NCI-H345 (cell line): ENCODE data around the gene RPL38.
"Not testable (repeated sequence)": the region's sequence is repeated elsewhere in the genome, so short reads cannot be mapped to it uniquely, and the experiment has no call there.

Experiments used
- DNase-seq: peaks from one replicate; lab custom pipeline; 2025; lab: John Stamatoyannopoulos, UW

The RPL38 gene

DNA sequence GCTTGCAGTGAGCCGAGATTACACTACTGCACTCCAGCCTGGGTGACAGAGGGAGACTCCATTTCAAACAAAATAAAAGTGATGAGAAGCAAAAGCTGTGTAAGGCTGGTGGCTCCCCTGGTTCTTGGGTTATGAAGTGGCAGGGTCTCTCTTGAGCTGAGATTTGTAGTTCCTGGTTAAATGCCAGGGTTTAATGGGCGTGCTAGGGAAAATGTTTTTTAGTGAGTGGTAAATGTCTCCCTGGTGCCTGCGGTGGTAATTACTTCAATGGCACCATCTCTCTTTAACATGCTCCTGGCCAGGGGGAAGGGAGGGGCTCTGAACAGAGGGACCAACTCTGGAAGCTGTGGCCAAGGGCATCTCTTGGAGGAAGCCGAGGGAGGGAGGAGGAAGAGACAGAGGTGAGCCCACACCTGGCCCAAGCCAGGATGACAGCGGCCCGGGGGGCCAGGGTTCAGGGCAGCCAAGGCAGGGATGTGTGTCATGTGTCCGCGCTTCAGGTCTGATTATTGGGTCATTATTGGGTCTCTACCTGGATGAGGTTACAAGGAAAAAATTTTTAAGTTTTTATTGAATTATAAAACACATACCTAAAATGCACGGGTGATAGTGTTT is 17.8 kb upstream of the RPL38 start:
- no peak for DNase-seq

DNA sequence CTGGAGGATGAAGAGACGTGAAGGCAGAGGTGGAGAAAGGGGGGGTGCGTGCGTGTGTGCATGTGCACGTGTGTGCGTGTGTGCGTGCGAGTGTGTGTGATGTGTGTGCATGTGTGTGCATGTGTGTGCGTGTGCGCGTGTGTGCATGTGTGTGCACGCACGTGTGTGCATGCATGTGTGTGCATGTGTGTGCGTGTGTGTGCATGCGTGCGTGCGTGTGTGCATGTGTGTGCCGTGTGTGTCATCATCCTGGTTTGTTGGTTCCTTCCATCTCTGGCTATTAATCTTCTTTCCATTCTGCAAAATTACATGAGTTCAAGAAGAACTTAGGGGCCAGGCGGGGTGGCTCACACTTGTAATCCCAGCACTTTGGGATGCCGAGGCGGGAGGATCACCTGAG is 17.0 kb upstream of the RPL38 start:
- no peak for DNase-seq

DNA sequence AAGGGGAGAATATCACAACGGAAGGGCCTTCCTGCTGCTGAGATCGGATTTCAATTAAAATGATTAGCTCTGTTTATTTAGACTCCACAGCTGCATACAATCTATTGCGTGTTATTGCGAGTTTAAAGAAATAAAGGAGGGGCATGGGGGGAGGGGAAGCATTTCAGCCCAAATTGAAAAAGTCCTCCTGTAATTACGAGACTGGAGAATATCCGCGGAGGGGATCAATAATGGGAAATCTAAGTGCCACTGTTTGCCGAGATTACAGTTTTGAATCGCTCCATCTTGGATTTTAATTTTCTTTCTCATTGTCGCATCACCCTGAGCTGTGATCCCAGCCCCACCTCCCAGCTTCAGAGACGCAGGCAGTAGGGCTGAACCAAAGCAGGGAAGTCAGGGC is 15.7 kb upstream of the RPL38 start:
- DNase-seq = peak; percentile 42

DNA sequence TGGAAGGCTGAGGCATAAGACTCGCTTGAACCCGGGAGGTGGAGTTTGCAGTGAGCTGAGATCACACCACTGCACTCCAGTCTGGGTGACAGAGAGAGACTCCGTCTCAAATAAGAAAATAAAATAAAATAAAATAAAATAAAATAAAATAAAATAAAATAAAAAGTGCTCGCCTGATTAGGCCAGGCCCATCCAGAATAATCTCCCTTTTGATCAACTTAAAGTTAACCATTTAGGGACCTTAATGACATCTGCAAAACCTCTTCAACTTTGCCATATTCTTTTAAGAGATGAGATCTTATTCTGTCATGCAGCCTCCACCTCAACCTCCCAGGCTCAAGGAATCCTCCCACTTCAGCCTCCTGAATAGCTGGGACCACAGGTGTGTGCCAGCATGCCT is 14.8 kb upstream of the RPL38 start:
- not testable (repeated sequence) for DNase-seq

DNA sequence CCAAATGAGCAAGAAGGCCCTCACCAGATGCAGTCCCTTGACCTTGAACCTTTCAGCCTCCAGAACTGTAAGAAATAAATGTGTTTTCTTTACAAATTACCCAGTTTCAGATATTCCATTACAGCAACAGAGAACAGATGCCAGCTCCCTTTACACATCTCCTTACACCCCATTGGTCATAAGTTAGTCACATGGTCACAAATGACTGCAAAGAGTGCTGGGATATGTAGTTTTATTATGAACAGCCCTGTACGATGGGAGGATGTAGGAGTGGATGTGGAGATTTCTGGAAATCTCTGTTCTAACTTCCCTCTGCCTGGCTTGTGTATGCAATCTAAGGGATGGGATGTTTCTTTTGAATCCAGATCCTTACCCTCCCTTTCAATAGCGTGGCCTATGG is 13.3 kb upstream of the RPL38 start:
- peak; percentile 67 for DNase-seq

DNA sequence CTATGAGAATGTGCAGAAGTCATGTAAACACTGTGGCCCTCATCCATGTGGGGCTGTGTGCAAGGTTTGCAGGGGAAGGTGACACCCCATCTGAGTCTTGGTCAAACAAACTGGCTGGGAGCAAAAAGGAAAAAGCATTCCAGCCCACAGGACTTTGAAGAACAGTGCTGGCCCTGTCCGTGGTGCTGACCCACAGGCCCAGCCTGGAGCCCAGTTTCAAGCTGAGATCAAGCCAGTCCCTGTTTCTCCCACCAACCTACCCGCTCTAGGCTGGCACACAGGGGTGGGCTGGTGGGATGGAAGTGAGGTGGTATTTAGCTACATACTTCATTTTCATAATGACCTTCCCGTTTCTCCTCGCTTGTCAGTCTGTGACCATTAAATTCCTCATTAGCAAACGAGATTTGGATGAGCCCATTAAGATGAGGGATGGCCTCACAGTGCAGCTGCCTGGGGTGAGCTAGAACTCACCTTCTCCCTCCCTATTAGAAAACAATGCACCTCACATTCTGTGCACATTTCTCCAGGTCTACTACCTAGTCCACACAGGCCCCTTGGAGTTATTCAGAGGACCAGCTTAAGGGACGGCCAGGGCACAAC is 12.6 kb upstream of the RPL38 start:
- no peak for DNase-seq

DNA sequence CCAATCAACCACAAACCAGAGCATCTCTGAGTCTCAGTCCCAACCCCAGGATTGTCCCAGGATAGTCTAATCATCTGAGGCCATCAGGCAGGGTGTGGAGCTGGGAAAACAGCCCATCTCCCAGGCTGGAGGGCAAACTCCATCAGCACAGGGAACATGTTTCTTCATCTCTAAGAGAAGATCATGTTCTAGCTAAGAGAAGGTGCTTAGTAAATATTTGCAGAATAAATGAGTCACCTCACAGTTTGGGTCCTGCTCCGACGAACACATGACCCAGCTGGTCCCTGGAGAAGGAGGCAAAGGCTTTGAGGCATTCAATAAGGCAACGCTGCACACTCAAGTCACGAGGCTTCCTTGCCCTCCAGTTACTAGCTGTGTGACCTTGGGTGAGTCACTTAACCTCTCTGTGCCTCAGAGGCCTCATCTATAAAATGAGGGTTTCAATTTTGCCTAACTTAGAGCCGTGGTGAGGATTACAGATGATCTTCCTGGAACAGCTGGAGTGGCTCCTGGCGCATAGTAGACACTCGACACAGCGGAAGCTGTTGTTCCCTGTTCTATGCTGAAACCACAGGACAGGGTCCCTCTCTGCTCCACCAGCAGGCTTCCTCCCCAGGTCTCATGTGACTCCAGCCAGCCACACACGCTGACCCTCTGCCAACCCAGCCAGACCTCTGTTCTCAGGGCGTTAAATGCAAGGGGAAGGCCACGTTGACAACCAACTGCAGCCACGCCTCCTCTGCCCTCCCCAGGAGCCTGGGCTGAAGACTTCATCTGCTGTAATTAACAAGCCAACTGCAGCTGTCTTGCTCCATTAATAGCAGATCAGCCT is 10.3 kb upstream of the RPL38 start:
- peak; percentile 71 for DNase-seq

DNA sequence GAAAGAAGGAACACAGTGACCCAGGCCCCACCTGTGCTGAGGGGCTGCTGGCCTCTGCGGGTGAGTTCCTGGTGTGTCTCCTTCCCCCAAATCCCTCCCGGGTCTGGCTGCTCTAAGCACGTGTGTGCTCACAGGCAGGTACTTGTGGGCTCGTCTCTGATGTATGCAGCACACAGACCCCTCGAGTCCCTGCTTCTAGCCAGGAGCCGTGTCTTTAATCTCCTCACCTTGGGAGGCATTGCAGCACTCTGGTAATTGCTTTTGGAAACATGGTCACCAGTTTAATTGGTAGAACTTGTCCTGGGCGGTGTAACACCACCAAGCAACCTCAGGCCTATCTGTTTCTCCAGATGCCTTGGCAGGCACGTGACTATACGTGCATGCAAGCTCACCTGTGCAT is 8.8 kb upstream of the RPL38 start:
- no peak for DNase-seq

DNA sequence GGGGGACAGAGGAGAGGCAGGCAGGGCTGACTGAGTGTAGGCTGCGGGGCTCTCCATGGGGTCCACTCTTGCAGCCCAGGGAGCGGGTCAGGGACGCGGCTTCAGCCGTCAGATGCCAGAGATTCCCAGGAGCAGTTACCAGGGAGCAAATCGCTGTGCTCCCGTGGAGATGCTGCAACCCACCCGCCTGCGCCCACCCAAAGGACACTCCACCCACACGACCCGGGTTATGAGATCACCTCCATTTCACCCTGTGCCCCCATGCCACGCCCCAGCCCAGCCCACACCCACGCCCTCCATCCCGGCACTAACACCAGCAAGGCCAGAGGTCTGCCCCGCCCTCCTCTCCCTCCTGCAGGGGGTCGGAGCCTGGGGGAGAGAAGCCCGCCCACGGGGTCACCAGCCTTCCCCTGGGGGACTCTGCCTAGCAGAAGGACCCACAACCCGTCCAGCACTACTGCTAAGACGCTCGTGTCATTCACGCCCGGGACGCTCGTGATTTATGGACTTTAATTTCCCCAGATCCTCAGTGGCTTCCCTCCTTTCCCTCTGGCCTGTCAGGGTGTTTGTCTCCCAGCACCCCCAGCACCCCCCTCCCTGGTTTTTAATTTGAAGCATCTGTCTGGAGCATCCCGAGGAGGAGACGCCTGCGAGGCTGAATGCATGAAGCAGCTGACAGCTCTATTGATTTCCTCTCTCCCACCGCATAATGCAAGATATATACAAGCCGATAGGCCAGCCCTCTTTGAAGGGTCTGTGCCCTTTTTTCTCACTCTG is 6.7 kb upstream of the RPL38 start:
- peak; percentile 51 for DNase-seq

DNA sequence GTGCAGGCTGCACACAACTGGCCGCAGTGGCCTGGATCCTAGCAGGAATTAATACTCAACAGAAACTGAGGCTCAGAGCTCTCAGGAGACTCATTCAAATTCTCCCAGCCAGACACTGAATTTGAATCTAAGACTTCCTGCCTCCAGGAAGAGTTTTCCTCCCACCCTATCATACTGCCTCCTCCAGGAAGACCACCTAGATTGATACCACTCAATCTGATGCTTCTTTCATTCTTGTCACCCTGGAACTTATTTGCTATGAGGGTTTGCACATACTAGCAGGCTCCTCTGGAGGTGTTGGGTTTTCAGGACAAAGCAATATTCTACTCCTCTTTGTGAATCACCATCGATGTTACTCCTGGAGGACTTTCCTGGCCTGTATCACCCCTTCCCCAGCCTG is 5.7 kb upstream of the RPL38 start:
- DNase-seq = no peak

DNA sequence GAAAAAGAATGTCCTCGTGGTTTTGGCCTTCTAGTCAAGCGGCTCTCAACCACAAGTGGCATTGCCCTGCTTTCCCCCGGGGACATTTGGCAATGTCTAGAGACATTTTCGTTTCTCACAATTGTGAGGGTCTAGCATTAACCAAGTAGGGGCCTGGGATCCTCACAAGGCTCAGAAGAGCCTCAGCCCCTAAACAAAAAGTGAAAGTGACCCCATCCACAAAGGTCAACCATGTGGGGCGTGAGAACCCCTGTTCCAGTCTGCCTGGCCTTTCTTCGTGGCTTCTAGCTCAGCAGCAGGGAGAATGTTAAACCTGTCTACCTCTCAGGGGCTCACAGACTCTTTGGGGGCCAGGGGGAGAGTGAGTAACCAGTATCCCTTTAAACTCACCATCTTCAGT is 4.8 kb upstream of the RPL38 start:
- no peak for DNase-seq

DNA sequence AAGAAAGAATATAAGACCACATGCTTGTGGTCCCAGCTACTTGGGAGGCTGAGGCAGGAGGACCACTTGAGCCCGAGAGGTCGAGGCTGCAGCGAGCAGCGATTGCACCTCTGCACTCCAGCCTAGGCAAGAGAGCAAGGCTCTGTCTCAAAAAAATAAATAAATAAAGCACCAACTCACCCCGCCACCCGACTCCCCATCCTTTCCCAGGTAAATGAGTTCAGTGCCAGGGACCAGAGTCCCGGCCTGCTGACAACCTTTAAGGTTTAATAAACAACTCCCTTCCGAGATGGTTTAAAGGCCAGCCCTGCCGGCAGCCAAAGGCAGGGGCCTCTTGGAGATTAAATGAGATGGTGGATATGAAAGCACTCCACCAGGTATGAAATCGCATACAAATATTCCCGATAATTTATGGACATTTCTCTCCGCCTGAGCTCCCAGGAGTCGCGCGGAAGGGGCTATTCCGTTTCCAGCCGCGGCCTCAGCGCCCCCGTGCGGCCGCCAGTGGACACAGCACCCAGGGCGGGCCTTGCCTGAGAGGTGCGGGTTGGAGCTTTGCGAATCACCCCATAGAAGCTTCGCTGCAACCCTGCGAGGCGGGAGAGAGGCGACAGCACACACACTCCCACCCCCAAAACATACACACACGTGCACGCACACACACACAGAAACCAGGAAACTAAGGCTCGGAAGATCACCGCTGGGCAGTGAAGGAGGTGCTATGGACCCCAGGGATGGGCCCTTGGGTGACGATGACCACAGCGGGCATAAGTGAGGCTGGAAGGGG is 4.0 kb upstream of the RPL38 start:
- no peak for DNase-seq

DNA sequence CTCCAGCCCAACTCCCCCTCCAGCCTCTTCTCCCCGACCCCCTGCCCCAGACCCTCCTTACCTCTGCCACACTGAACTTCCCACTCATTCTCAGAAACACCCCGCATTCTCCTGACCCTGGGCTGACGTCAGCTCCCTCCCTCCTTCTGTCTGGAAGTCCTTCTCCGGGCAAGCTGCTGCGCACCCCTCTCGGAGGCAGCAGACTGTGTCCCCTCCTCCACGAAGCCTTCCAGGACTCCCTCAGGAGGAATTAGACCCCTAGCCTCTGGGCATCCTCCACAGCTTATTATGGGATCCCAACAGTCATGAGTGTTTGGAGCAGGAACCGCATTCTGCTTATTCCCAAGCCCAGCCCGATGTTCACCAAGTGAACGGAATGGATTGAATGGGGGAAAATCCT is 3.4 kb upstream of the RPL38 start:
- no peak for DNase-seq

DNA sequence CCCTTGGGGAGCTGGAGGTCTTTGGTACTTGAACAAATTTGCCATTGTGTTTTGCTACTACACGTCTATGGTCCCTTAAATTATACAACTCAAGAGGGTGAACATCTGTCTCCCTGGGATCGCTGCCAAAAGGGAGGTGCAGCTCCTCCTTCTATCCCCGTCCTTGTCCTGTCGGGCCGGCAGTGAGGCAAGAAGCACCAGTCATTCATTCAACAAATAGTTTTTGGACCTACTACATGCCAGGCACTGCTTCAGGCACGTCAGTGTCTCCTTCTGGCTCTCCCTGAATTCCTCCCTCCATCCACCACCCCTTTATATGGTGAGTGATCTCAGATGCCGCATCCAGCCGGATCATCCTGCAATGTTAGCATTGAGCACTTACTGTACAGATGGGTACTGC is 2.2 kb upstream of the RPL38 start:
- peak; percentile 97 for DNase-seq

DNA sequence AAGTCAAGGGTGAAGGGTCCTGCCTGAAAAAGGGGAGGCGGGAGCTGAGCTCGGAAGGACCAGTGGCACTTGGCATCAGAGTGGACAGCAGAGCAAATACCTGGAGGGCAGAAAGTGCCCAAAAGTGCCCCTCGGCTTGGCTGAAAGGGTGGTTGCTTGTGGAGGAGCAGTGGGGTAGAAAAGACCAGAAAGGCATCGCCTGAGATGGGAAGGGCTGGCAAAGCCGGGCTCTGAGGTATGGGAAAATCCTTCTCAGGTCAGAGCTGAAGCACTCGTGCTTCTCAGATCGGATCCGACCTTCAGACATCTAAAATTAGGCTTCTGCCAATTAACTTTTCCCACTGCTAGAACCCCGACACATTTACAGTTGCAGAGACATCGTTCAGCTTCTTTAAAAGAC is 1.5 kb upstream of the RPL38 start:
- DNase-seq = no peak

DNA sequence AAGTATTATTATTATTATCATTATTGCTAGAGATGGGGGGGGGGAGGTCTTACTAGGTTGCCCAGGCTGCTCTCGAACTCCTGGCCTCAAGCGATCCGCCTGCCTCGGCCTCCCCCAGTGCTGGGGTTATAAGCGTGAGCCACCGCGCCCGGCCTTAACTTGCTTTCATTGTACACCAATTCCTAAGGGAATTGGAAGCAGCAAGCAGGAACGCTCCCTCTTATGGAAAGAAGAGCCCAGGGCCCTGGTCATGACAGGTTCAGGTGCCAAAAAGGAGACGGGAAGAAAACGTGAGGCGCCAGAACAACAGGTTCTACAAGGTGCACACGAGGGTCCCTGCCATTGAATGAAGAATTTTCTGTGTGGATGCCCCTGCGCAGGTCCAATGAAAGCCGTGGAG is 540 bp upstream of the RPL38 start:
- DNase-seq = peak; percentile 59

DNA sequence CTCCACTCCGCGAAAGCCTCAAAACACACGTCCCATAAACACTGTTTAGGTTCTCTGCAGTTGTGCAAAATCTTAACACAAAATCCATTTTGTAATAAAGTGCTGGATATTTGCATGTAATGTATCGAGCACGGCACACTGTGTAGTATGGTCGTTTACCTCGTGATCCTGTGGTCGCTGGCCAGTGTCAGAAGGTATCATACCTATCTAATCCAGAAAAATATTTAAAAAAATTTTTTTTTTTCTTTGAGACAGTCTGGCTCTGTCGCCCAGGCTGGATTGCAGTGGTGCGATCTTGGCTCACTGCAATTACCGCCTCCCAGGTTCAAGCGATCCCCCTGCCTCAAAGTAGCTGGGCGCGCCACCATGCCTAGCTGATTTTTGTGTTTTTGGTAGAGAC is 996 bp downstream of the RPL38 start:
- DNase-seq = no peak

DNA sequence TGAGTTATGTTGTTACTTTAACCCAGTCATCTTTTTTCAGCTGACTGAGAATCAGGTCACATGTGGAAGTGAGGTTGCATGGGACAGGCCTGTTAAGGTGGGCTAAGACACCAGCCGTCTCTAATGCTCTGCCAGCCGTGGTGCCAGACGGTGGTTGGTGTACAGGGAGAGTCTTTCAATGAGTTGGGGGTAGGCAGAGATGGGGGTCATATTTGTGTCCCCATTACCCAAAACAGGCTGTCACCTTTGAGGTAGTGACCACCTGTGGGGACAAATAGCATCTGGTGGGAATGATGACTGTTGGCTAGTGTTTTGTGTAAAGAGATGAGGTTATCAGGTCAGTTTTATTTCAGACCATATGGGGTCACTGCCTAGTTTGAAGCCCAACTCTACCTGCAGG is 1.8 kb downstream of the RPL38 start:
- no peak for DNase-seq

DNA sequence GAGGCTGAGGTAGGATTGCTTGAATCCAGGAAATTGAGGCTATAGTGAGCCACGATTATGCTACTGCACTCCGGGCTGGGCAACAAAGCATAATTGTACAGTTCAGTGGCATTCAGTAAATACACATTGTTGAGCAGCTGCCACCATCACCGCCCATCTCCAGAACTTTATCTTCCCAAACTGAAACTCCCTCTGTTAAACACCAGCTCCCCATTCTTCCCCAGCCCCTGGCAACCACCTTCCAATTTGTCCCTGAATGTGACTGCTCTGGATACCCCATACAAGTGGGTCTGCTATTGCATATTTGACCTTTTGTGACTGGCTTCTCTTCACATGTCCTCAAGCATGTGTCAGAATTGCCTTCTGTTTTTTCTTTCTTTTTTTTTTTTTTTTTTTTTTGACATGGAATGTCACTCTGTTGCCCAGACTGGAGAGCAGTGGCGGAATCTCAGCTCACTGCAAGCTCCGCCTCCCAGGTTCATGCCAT is 2.9 kb downstream of the RPL38 start:
- DNase-seq = no peak

DNA sequence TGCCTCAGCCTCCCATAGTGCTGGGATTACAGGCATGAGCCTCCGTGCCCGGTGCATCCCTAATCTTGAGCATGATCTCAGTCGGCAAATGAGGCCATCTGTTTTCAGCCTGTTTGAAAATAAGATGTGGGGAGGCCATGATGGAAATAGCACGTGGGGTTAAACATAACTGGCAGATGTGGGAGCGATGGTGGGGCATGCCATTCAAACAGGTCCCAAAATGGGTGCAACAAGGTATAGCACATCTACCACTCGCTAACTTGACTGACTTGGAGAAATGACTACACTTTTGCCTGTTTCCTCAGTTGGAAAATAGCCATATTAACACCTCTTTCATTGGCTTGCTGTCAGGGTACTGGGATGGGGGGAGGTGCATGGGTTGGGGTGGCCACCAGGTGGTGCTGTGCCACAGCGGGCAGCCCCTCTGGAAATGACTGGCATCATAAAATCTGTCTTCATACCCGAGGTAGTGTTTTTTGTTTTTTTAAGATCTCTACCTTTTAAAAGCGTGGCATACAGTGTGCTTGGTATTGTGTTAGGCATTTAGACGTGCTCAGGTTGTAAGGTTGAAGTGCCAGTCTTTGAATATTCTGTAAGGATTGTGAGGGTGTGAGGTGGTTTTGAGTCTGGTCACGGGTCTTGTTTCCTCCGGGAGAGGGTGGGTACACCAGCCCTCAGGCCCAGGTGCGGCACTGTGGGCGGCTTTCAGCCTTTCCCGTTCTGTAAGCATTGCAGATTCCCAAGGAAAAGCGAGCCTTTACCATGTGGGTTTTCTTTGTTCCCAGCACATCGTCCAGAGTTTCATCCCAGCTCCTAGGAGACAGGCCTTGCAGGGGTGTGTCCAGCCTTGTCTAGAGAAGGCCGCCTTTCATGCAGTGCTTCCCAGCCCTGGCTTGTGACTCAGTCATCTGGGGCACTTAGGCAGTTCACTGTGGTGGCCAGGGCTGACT is 7.0 kb downstream of the RPL38 start:
- DNase-seq = peak; percentile 58
